ENCODE measurements around the gene CDK15.

The CDK15 gene

GRCh38 chr2:201872591-201872990 is 66.3 kb downstream of the CDK15 start:
- no peak for DNase-seq

- DNase-seq, result peak; percentile 6
These were observed 73.7 kb downstream of the CDK15 start for GRCh38 chr2:201879996-201880395.

GRCh38 chr2:201880579-201880978 is 74.2 kb downstream of the CDK15 start:
- DNase-seq, result peak; percentile 9

- no peak for DNase-seq
These were observed 74.8 kb downstream of the CDK15 start for GRCh38 chr2:201880993-201881611.

GRCh38 chr2:201881741-201882140 is 75.4 kb downstream of the CDK15 start:
- DNase-seq, result no peak

- peak; percentile 79 for DNase-seq
These were observed 76.2 kb downstream of the CDK15 start for GRCh38 chr2:201882353-201883090.

- no peak for DNase-seq
These were observed 77.5 kb downstream of the CDK15 start for GRCh38 chr2:201883606-201884369.

- DNase-seq, result no peak
These were observed 80.2 kb downstream of the CDK15 start for GRCh38 chr2:201886504-201886903.

- DNase-seq, result peak; percentile 58
These were observed 81.6 kb downstream of the CDK15 start for GRCh38 chr2:201887773-201888425.

GRCh38 chr2:201888426-201888800 is 82.1 kb downstream of the CDK15 start:
- peak; percentile 51 for DNase-seq

- no peak for DNase-seq
These were observed 84.1 kb downstream of the CDK15 start for GRCh38 chr2:201890453-201890852.

- DNase-seq, result no peak
These were observed 85.3 kb downstream of the CDK15 start for GRCh38 chr2:201891676-201892075.

GRCh38 chr2:201892516-201892915 is 86.2 kb downstream of the CDK15 start:
- no peak for DNase-seq

GRCh38 chr2:201900362-201900761 is 94.0 kb downstream of the CDK15 start:
- peak; percentile 10 for DNase-seq

GRCh38 chr2:201901786-201902185 is 95.4 kb downstream of the CDK15 start:
- DNase-seq, result no peak

GRCh38 chr2:201904538-201905420 is 98.4 kb downstream of the CDK15 start:
- DNase-seq, result no peak

GRCh38 chr2:201906777-201907562 is 100.6 kb downstream of the CDK15 start:
- DNase-seq, result no peak

GRCh38 chr2:201907563-201907881 is 101.2 kb downstream of the CDK15 start:
- no peak for DNase-seq

- DNase-seq, result no peak
These were observed 102.6 kb downstream of the CDK15 start for GRCh38 chr2:201908901-201909300.

- DNase-seq, result no peak
These were observed 103.0 kb downstream of the CDK15 start for GRCh38 chr2:201909348-201909747.

GRCh38 chr2:201909961-201910361 is 103.6 kb downstream of the CDK15 start:
- DNase-seq, result no peak

GRCh38 chr2:201911372-201911771 is 105.0 kb downstream of the CDK15 start:
- no peak for DNase-seq

Data from NCI-H69 (cell line).